Karpas-422 (cell line): ENCODE data around the gene NAV2. TPM values are rescaled to one million over a fixed set of nuclear protein-coding genes. Genes with fewer than 3 reads are reported as not detected.

Experiments
- DNase-seq: peaks from one replicate; pipeline ENCODE4 v3.0.0-alpha.2; 2015
- H2AFZ ChIP-seq: fragments of 200-600 bp; sonication (generic); 2 replicates; pipeline ENCODE4 v1.6.1; 2014; ENCODE audit warnings: antibody characterized with exemption, low read length, mixed read lengths
- H3K27ac ChIP-seq: fragments of 200-600 bp; sonication (generic); 2 replicates; pipeline ENCODE4 v1.5.1; 2014; ENCODE audit warnings: mild to moderate bottlenecking, low read length, moderate library complexity
- H3K27me3 ChIP-seq: fragments of 200-600 bp; sonication (generic); 2 replicates; pipeline ENCODE4 v1.6.1; 2014; ENCODE audit warnings: low read length, mixed read lengths
- H3K36me3 ChIP-seq: fragments of 200-600 bp; sonication (generic); 2 replicates; pipeline ENCODE4 v1.6.1; 2014; ENCODE audit warnings: low read length, mixed read lengths; ENCODE audit not compliant: insufficient read depth
- H3K4me1 ChIP-seq: fragments of 200-600 bp; sonication (generic); 2 replicates; pipeline ENCODE4 v1.6.1; 2014; ENCODE audit warnings: mild to moderate bottlenecking, low read length, mixed read lengths
- H3K4me2 ChIP-seq: fragments of 200-600 bp; sonication (generic); 2 replicates; pipeline ENCODE4 v1.6.1; 2014; ENCODE audit warnings: low read length, low read depth, mild to moderate bottlenecking; ENCODE audit not compliant: poor library complexity, severe bottlenecking
- H3K4me3 ChIP-seq: fragments of 200-600 bp; sonication (generic); 2 replicates; pipeline ENCODE4 v1.5.1; 2014; ENCODE audit warnings: mild to moderate bottlenecking, antibody characterized with exemption, low read length, mixed read lengths
- H3K79me2 ChIP-seq: fragments of 200-600 bp; sonication (generic); 2 replicates; pipeline ENCODE4 v1.6.1; 2014; ENCODE audit warnings: mild to moderate bottlenecking, low read length, mixed read lengths
- H3K9ac ChIP-seq: fragments of 200-600 bp; sonication (generic); 2 replicates; pipeline ENCODE4 v1.6.0; 2014; ENCODE audit warnings: low read length
- H3K9me2 ChIP-seq: fragments of 200-600 bp; sonication (generic), shearing (Covaris generic); replicated peaks from 2 replicates; pipeline ENCODE4 v1.6.0; 2014; ENCODE audit warnings: mild to moderate bottlenecking, low read length, moderate library complexity; ENCODE audit not compliant: insufficient read depth
- H3K9me3 ChIP-seq: fragments of 300-700, 200-600 bp; sonication (generic); 2 replicates; pipeline ENCODE4 v1.6.1; 2014; ENCODE audit warnings: low read length, mixed read lengths
- H4K20me1 ChIP-seq: fragments of 200-600 bp; sonication (generic); 2 replicates; pipeline ENCODE4 v1.6.1; 2014; ENCODE audit warnings: mild to moderate bottlenecking, antibody characterized with exemption, low read length, low read depth; ENCODE audit not compliant: insufficient read depth
- total RNA-seq: library from RNA; depleted of rRNA; stranded (reverse); fragments of >200 nt; shearing (Covaris generic); gene quantifications from 2 replicates; pipeline ENCODE4 v1.2.3, GENCODE V29; 2014; ENCODE audit warnings: low replicate concordance

Gene NAV2
- total RNA-seq, 1 experiment from 2014 or later: not detected

- no peak overlapping the region for H3K4me2 ChIP-seq
- no peaks in the 10 kb centered on the region for H3K9me3 ChIP-seq
- H3K4me3 ChIP-seq: no peak overlapping the region
- no peak overlapping the region for H2AFZ ChIP-seq
- no peaks in the 10 kb centered on the region; the same call in 1 of the 2 replicates for H4K20me1 ChIP-seq
- no peak for DNase-seq
- H3K9me2 ChIP-seq: no peaks in the 10 kb centered on the region
- no peaks in the 10 kb centered on the region for H3K4me1 ChIP-seq
- no peak overlapping the region for H3K27ac ChIP-seq
- no peaks in the 10 kb centered on the region for H3K36me3 ChIP-seq
- H3K79me2 ChIP-seq: no peaks in the 10 kb centered on the region
- H3K9ac ChIP-seq: no peak overlapping the region
- H3K27me3 ChIP-seq: no peaks in the 10 kb centered on the region
Measured at GRCh38 chr11:20114588-20114987, 402.0 kb downstream of the NAV2 start.

GRCh38 chr11:20116825-20117224 lies 404.2 kb downstream of the NAV2 start:
- H4K20me1 ChIP-seq: no peaks in the 10 kb centered on the region
- H3K9me3 ChIP-seq: no peaks in the 10 kb centered on the region
- H3K4me2 ChIP-seq: no peak overlapping the region
- H3K4me1 ChIP-seq: no peaks in the 10 kb centered on the region
- H3K79me2 ChIP-seq: no peaks in the 10 kb centered on the region
- DNase-seq: no peak
- no peaks in the 10 kb centered on the region for H3K9me2 ChIP-seq
- H3K36me3 ChIP-seq: no peaks in the 10 kb centered on the region
- no peak overlapping the region for H3K9ac ChIP-seq
- H3K4me3 ChIP-seq: no peak overlapping the region
- no peaks in the 10 kb centered on the region for H3K27me3 ChIP-seq
- H3K27ac ChIP-seq: no peak overlapping the region
- no peak overlapping the region for H2AFZ ChIP-seq

GRCh38 chr11:20117291-20117690 lies 404.7 kb downstream of the NAV2 start:
- Histone ChIP-seq H3K9me3 (no peaks in the 10 kb centered on the region), H3K4me3 (no peak overlapping the region), H3K27ac (no peak overlapping the region), H3K4me1 (no peaks in the 10 kb centered on the region), H3K79me2 (no peaks in the 10 kb centered on the region), H3K4me2 (no peak overlapping the region), H3K36me3 (no peaks in the 10 kb centered on the region), H3K9ac (no peak overlapping the region), H3K27me3 (no peaks in the 10 kb centered on the region), H4K20me1 (no peaks in the 10 kb centered on the region), H3K9me2 (no peaks in the 10 kb centered on the region), H2AFZ (no peak overlapping the region)
- no peak for DNase-seq

GRCh38 chr11:20118209-20118608 lies 405.6 kb downstream of the NAV2 start:
- Histone ChIP-seq H3K9me2 (no peaks in the 10 kb centered on the region), H2AFZ (no peak overlapping the region), H3K4me1 (no peaks in the 10 kb centered on the region), H3K4me2 (no peak overlapping the region), H3K27ac (no peak overlapping the region), H3K9ac (no peak overlapping the region), H3K4me3 (no peak overlapping the region), H3K27me3 (no peaks in the 10 kb centered on the region), H3K36me3 (no peaks in the 10 kb centered on the region), H4K20me1 (no peaks in the 10 kb centered on the region), H3K79me2 (no peaks in the 10 kb centered on the region), H3K9me3 (no peaks in the 10 kb centered on the region)
- DNase-seq: no peak

- Histone ChIP-seq H3K9ac (no peak overlapping the region), H3K4me2 (no peak overlapping the region), H3K4me3 (no peak overlapping the region), H3K27me3 (no peaks in the 10 kb centered on the region), H3K4me1 (no peaks in the 10 kb centered on the region), H3K27ac (no peak overlapping the region), H2AFZ (no peak overlapping the region), H3K9me3 (no peaks in the 10 kb centered on the region), H4K20me1 (no peaks in the 10 kb centered on the region), H3K79me2 (no peaks in the 10 kb centered on the region), H3K36me3 (no peaks in the 10 kb centered on the region), H3K9me2 (no peaks in the 10 kb centered on the region)
- no peak for DNase-seq
Measured at GRCh38 chr11:20119315-20119714, 406.7 kb downstream of the NAV2 start.

GRCh38 chr11:20120134-20120925 lies 407.7 kb downstream of the NAV2 start:
- H3K9me3 ChIP-seq: no peaks in the 10 kb centered on the region
- H3K36me3 ChIP-seq: no peaks in the 10 kb centered on the region
- H3K4me3 ChIP-seq: no peak overlapping the region
- no peaks in the 10 kb centered on the region for H3K4me1 ChIP-seq
- H3K4me2 ChIP-seq: no peak overlapping the region
- H3K9ac ChIP-seq: no peak overlapping the region
- H3K9me2 ChIP-seq: no peaks in the 10 kb centered on the region
- H3K79me2 ChIP-seq: no peaks in the 10 kb centered on the region
- H3K27me3 ChIP-seq: no peaks in the 10 kb centered on the region
- no peaks in the 10 kb centered on the region for H4K20me1 ChIP-seq
- H3K27ac ChIP-seq: no peak overlapping the region
- H2AFZ ChIP-seq: no peak overlapping the region
- no peak for DNase-seq

GRCh38 chr11:20122131-20122530 lies 409.5 kb downstream of the NAV2 start:
- no peaks in the 10 kb centered on the region for H3K36me3 ChIP-seq
- H3K4me3 ChIP-seq: no peak overlapping the region
- DNase-seq: no peak
- no peak overlapping the region for H2AFZ ChIP-seq
- H3K27ac ChIP-seq: no peak overlapping the region
- H3K4me1 ChIP-seq: no peaks in the 10 kb centered on the region
- no peaks in the 10 kb centered on the region for H3K9me3 ChIP-seq
- H4K20me1 ChIP-seq: no peaks in the 10 kb centered on the region
- H3K9me2 ChIP-seq: no peaks in the 10 kb centered on the region
- no peak overlapping the region for H3K9ac ChIP-seq
- no peak overlapping the region for H3K4me2 ChIP-seq
- no peaks in the 10 kb centered on the region for H3K27me3 ChIP-seq
- no peaks in the 10 kb centered on the region for H3K79me2 ChIP-seq

- H3K9me2 ChIP-seq: no peaks in the 10 kb centered on the region
- H3K36me3 ChIP-seq: no peaks in the 10 kb centered on the region
- H4K20me1 ChIP-seq: no peaks in the 10 kb centered on the region
- H2AFZ ChIP-seq: no peak overlapping the region
- H3K9ac ChIP-seq: no peak overlapping the region
- no peaks in the 10 kb centered on the region for H3K27me3 ChIP-seq
- DNase-seq: no peak
- no peaks in the 10 kb centered on the region for H3K4me1 ChIP-seq
- no peaks in the 10 kb centered on the region for H3K9me3 ChIP-seq
- no peaks in the 10 kb centered on the region for H3K79me2 ChIP-seq
- H3K4me3 ChIP-seq: no peak overlapping the region
- H3K27ac ChIP-seq: no peak overlapping the region
- H3K4me2 ChIP-seq: no peak overlapping the region
Measured at GRCh38 chr11:20125927-20126326, 413.3 kb downstream of the NAV2 start.
